PC-3 (cell line): ENCODE results near the gene LITAF. TPM values are rescaled to one million over a fixed set of nuclear protein-coding genes. Genes with fewer than 3 reads are reported as not detected.

Experiments
- ATAC-seq: fragments of 200-7000 bp; cut with Tn5 transposase; 2 replicates; pipeline ENCODE4 v1.9.1; 2020; ENCODE audit warnings: mild to moderate bottlenecking, moderate library complexity
- BruUV-seq: library from RNA; stranded (reverse); fragments of 400-500 nt; replicated peaks from 2 replicates; lab custom pipeline; 2021; lab: Mats Ljungman, UMichigan
- CTCF ChIA-PET: fragments of 300-600 bp; sonication (Branson Sonifier 250); formaldehyde crosslinking; loops from one replicate; lab custom pipeline; 2022; ENCODE audit warnings: antibody characterized with exemption; lab: Charles Lee
- POLR2A ChIA-PET: fragments of 300-600 bp; sonication (Branson Sonifier 250); formaldehyde crosslinking; loops from one replicate; lab custom pipeline; 2022; ENCODE audit warnings: antibody characterized with exemption; ENCODE audit not compliant: unreplicated experiment; lab: Charles Lee
- DNase-seq: peaks from one replicate; pipeline ENCODE4 v3.0.0-alpha.2; 2015
- H2AFZ ChIP-seq: fragments of 300-600 bp; sonication (generic); 2 replicates; pipeline ENCODE4 v1.6.0; 2016; ENCODE audit warnings: antibody characterized with exemption, low read length
- H3F3A ChIP-seq: fragments of 300-600 bp; sonication (generic); one replicate; pipeline ENCODE4 v1.6.0; 2017; ENCODE audit warnings: antibody characterized with exemption, low read length, control low read depth, mild to moderate bottlenecking; ENCODE audit not compliant: unreplicated experiment
- H3K27ac ChIP-seq: fragments of 300-600 bp; sonication (generic); 2 replicates; pipeline ENCODE4 v1.5.1; 2016; ENCODE audit warnings: mild to moderate bottlenecking, low read length
- H3K27me3 ChIP-seq: fragments of 300-600 bp; sonication (generic); 2 replicates; pipeline ENCODE4 v1.6.1; 2016; ENCODE audit warnings: low read length, mixed read lengths
- H3K36me3 ChIP-seq: fragments of 300-600 bp; sonication (generic); 2 replicates; pipeline ENCODE4 v1.6.1; 2016; ENCODE audit warnings: low read depth, mixed run types, low read length, mixed read lengths
- H3K4me1 ChIP-seq: fragments of 300-600 bp; sonication (generic); 2 replicates; pipeline ENCODE4 v1.5.1; 2016; ENCODE audit warnings: low read length; ENCODE audit not compliant: insufficient read depth
- H3K4me2 ChIP-seq: fragments of 300-600 bp; sonication (generic); 2 replicates; pipeline ENCODE4 v1.6.0; 2016; ENCODE audit warnings: low read length
- H3K4me3 ChIP-seq: fragments of 300-600 bp; sonication (generic); 2 replicates; pipeline ENCODE4 v1.5.1; 2016; ENCODE audit warnings: mild to moderate bottlenecking, low read length, mixed read lengths
- H3K79me2 ChIP-seq: fragments of 300-600 bp; sonication (generic); 2 replicates; pipeline ENCODE4 v1.6.1; 2017; ENCODE audit warnings: low read length, mixed read lengths
- H3K9ac ChIP-seq: fragments of 300-600 bp; sonication (generic); 2 replicates; pipeline ENCODE4 v1.6.0; 2016; ENCODE audit warnings: mild to moderate bottlenecking, low read length
- H3K9me2 ChIP-seq: fragments of 300-600 bp; sonication (generic); replicated peaks from 2 replicates; pipeline ENCODE4 v1.6.1; 2016; ENCODE audit warnings: mixed run types, low read length, mixed read lengths
- H3K9me3 ChIP-seq: fragments of 300-600 bp; sonication (generic); 2 replicates; pipeline ENCODE4 v1.6.1; 2016; ENCODE audit warnings: low read length, mixed read lengths
- H4K20me1 ChIP-seq: fragments of 300-600 bp; sonication (generic); 2 replicates; pipeline ENCODE4 v1.6.1; 2016; ENCODE audit warnings: low read length, mixed read lengths
- CTCF ChIP-seq: fragments of 300-600 bp; sonication (generic); conservative IDR thresholded peaks from 2 replicates; pipeline ENCODE4 v1.5.1; 2017; ENCODE audit warnings: antibody characterized with exemption, low read depth, mild to moderate bottlenecking, low read length
- EZH2 ChIP-seq: fragments of 300-600 bp; sonication (generic); IDR thresholded peaks from one replicate; pipeline ENCODE4 v1.6.1; 2017; ENCODE audit warnings: antibody characterized with exemption, mild to moderate bottlenecking, low read length; ENCODE audit not compliant: unreplicated experiment
- EZH2phosphoT487 ChIP-seq: fragments of 300-600 bp; sonication (generic); IDR thresholded peaks from 2 replicates; pipeline ENCODE4 v1.6.1; 2018; ENCODE audit warnings: mild to moderate bottlenecking, antibody characterized with exemption, low read length, borderline replicate concordance
- intact Hi-C: fragments of 100-400 bp; cut with micrococcal nuclease; formaldehyde crosslinking; loops from 2 replicates; pipeline ENCODE4 v1.9.0; 2023
- total RNA-seq: library from RNA; depleted of rRNA; stranded (reverse); fragments of >200 nt; gene quantifications from 2 replicates; pipeline ENCODE4 v1.2.3, GENCODE V29; 2014

LITAF gene
- total RNA-seq, 1 experiment from 2014 or later: 13.1 TPM

- POLR2A ChIA-PET: no interaction called here
These were observed 74.9 kb downstream of the LITAF start for GRCh38 chr16:11511801-11512200.

GRCh38 chr16:11511328-11511727 lies 75.4 kb downstream of the LITAF start:
- Histone ChIP-seq H2AFZ (no peak overlapping the region), H3K4me3 (no peak overlapping the region), H3K36me3 (no peaks in the 10 kb centered on the region), H3K9me2 (no peaks in the 10 kb centered on the region), H3K9me3 (no peaks in the 10 kb centered on the region), H3K79me2 (no peaks in the 10 kb centered on the region), H4K20me1 (no peaks in the 10 kb centered on the region), H3F3A (no peaks in the 10 kb centered on the region), H3K4me1 (peaks cover 3% of the 10 kb centered on the region; the same call in 1 of the 2 replicates), H3K27me3 (no peaks in the 10 kb centered on the region), H3K4me2 (no peak overlapping the region), H3K27ac (no peak overlapping the region), H3K9ac (no peak overlapping the region)
- POLR2A ChIA-PET: no interaction called here
- intact Hi-C loops: no loop called here
- TF ChIP-seq CTCF (no peak), EZH2 (no peak), EZH2phosphoT487 (no peak)
- CTCF ChIA-PET: no interaction called here
- ATAC-seq (no peak), DNase-seq (no peak)
- no TSS peak for BruUV-seq

More at GRCh38 chr16:11511801-11512200, 74.9 kb downstream of the LITAF start:
- DNase-seq: no peak
- H3K4me1 ChIP-seq: no peaks in the 10 kb centered on the region
- CTCF ChIA-PET: no interaction called here
- no peaks in the 10 kb centered on the region for H3K79me2 ChIP-seq
- H3K9ac ChIP-seq: no peak overlapping the region
- H3K4me3 ChIP-seq: no peak overlapping the region
- no peaks in the 10 kb centered on the region for H3K9me3 ChIP-seq
- H3K27me3 ChIP-seq: no peaks in the 10 kb centered on the region
- no peaks in the 10 kb centered on the region for H3K9me2 ChIP-seq
- H3K27ac ChIP-seq: no peak overlapping the region
- no peak overlapping the region for H2AFZ ChIP-seq
- no peaks in the 10 kb centered on the region for H3K36me3 ChIP-seq
- TF ChIP-seq EZH2 (no peak), EZH2phosphoT487 (no peak), CTCF (no peak)
- BruUV-seq: no TSS peak
- no peak for ATAC-seq
- H4K20me1 ChIP-seq: no peaks in the 10 kb centered on the region
- H3F3A ChIP-seq: no peaks in the 10 kb centered on the region
- no peak overlapping the region for H3K4me2 ChIP-seq
- intact Hi-C loops: no loop called here

GRCh38 chr16:11510178-11510973 lies 76.3 kb downstream of the LITAF start:
- no peak overlapping the region for H2AFZ ChIP-seq
- H3K9me3 ChIP-seq: no peaks in the 10 kb centered on the region
- DNase-seq (no peak), ATAC-seq (no peak)
- intact Hi-C loops: no loop called here
- ChIA-PET POLR2A (no interaction called here), CTCF (no interaction called here)
- no peak overlapping the region for H3K27ac ChIP-seq
- H3F3A ChIP-seq: no peaks in the 10 kb centered on the region
- no TSS peak for BruUV-seq
- no peaks in the 10 kb centered on the region for H3K36me3 ChIP-seq
- H3K4me3 ChIP-seq: no peak overlapping the region
- no peak for TF ChIP-seq CTCF
- no peak for TF ChIP-seq EZH2
- no peaks in the 10 kb centered on the region for H3K27me3 ChIP-seq
- H4K20me1 ChIP-seq: no peaks in the 10 kb centered on the region
- H3K9ac ChIP-seq: no peak overlapping the region
- no peaks in the 10 kb centered on the region for H3K79me2 ChIP-seq
- peaks cover 3% of the 10 kb centered on the region; the same call in 1 of the 2 replicates for H3K4me1 ChIP-seq
- no peak overlapping the region for H3K4me2 ChIP-seq
- H3K9me2 ChIP-seq: no peaks in the 10 kb centered on the region
